Measurements from ENCODE around the gene ATAD3B.

Gene ATAD3B

DNA sequence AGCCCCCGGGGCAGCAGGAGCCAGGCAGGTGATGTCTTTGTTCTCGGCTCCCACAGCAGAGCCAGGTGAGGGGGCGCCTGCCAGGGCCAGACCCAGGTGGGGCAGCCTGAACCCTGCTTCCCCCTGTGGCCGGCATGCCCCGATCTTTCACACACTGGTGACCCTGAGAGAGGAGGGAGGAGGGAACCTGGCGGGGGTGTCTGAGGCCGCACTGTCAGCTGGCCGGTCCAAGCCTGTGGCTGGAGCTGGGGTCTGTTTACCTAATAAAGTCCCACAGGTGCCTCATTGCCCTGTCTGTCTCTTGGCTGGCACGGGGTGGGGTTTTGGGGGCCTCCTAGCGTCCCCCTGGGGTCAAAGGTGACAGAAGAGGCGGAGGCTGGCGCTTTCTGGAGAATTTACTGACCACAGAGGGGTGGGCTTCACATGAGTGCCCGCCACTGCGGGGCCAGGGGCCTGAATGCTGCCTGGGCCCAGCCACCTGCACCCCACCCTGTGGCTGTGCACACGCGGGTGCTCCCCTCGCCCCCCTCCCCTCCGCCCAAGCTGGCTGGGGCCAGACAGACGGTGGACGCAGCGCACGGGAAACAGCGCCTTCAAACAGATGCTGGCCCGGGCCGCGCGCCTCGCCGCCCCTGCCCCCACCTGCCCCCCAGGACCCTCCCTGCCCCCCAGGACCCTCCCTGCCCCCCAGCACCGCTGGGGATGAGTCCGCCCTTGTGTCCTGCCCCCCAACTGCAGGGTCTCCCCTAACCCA lies 63.0 kb downstream of the ATAD3B start:
- no peak for DNase-seq (ENCODE audit: insufficient read length, low spot score)
- TF ChIP-seq POU2F2 (IDR thresholded peaks at IDR 0.05; ENCODE audit: low read depth, low read length) (no peak), POLR2A (IDR thresholded peaks at IDR 0.05; ENCODE audit: low read depth, low read length) (no peak), TAF1 (IDR thresholded peaks at IDR 0.05; ENCODE audit: low read depth, low read length) (no peak), PAX5 (IDR thresholded peaks at IDR 0.05; ENCODE audit: insufficient read depth, low read length, severe bottlenecking) (no peak), SPI1 (IDR thresholded peaks at IDR 0.05; ENCODE audit: low read depth, low read length) (no peak)
- no peak for FAIRE-seq

DNA sequence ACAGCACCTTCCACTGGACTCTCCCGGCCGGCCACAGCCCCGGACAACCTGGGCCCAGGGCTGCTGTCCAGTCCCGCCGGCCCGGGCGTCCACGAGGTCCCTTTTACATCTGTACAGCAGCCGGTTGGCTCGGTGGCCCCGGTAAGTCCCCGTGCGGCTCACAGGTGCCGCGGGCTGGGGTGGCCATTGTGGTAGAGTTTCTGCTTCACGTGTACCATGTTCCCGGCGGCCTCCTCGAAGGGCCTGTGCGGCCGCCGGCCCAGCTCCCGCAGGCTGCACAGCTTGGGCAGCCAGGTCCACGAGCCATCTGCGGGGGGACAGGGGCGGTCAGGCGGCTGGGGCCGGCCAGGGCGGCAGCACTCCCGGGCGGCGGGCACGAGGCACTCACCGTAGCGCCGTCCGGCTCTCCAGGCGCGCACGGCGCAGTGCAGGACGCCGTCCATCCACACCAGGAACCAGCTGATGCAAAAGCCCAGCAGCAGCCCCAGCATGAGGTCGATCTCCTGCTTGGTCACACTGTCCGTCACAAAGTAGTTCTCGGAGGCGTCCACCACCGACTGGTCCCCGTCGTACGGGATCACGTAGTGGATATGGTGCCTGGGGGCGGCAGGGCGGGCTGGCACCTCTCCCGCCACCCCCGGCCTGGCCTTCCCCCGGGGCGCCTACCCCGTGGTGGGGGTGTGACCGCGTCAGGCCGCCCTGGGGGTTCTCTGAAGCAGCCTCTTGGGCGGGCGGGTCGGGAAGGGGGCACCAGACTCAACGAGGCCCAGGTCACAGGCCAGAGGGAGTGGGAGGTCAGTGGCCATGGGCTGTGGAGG lies 63.8 kb downstream of the ATAD3B start:
- DNase-seq (ENCODE audit: insufficient read length, low spot score), result no peak
- no peak for TF ChIP-seq POU2F2 (IDR thresholded peaks at IDR 0.05; ENCODE audit: low read depth, low read length)
- no peak for TF ChIP-seq SPI1 (IDR thresholded peaks at IDR 0.05; ENCODE audit: low read depth, low read length)
- TF ChIP-seq TAF1 (IDR thresholded peaks at IDR 0.05; ENCODE audit: low read depth, low read length), result no peak
- no peak for TF ChIP-seq POLR2A (IDR thresholded peaks at IDR 0.05; ENCODE audit: low read depth, low read length)
- TF ChIP-seq PAX5 (IDR thresholded peaks at IDR 0.05; ENCODE audit: insufficient read depth, low read length, severe bottlenecking), result no peak
- no peak for TF ChIP-seq POLR2AphosphoS5 (IDR thresholded peaks at IDR 0.05; ENCODE audit: low read depth, low read length)
- no peak for FAIRE-seq

DNA sequence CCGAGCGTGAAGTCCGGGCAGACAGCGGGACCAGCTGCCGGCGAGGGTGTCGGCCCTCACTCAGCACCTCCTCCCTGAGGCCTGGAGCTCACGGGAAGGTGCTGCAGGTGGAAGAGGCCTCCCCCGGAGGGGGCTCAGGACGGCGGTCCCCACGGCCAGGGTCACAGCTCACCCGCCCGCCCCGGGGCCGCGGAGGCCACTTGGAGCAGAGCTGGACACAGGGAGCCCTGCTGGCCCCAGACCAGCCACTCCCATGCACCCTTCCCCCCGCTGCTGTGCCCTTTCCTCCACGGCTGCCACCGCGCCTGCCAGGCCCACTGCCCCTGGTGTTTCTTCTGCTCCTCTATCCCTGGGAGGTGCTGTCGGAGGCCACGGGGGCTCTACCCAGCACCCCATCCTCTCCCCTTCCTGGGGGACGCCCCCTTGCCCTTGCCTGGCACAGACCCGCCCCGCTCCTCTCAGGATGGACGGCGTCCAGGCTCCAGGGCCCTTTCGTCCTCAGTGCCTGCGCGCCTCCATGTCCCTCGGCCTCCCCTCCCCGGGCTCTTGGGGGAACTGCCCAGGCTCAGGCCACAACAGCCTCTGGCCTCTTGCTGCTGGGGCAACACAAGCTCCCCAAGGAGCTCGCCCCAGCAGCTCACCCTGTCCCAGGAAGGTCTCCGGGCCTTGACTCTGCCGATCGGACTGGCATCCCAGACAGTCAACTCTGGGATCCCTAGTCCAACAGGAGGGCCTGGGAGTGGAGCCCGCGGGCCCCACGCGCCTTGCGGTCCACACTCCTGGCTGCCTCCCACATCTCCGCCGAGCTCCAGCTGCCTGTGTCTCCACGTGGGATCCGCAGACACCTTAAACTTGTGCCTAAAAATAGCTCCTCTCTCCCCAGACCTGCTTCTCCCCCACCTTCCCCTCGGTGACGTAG lies 64.7 kb downstream of the ATAD3B start:
- no peak for FAIRE-seq
- no peak for DNase-seq (ENCODE audit: insufficient read length, low spot score)
- no peak for TF ChIP-seq PAX5 (IDR thresholded peaks at IDR 0.05; ENCODE audit: insufficient read depth, low read length, severe bottlenecking)
- TF ChIP-seq POU2F2 (IDR thresholded peaks at IDR 0.05; ENCODE audit: low read depth, low read length), result no peak

DNA sequence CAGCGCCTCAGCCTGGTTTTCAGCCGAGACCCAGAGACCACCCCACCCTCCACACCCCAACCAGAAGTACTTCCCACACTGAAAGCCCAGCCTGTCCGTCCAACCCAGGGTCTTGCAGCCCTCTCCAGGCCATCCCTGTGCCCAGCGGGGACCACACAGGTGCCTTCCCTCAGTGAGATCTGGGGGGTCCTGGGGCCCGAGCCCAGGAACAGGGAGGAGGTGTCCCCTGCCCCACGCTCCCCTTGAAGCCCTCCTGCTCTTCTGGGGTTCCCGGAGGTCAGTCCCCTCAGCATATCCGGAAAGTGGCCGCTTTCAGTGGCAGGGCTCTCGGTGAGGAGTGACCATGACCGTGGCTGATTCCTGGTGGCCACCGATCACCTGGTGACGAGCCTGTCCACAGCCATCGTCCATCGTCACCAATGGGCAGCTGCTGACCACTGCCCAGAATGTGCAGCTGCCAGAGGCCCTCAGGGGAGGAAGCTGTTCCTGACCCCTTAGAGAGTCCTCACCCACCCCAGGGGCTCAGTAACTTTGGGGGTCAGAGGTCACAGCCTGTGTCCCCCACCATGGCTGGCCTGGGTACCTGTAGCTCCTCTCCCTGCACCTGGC lies 65.5 kb downstream of the ATAD3B start:
- no peak for DNase-seq (ENCODE audit: insufficient read length, low spot score)
- no peak for TF ChIP-seq POLR2A (IDR thresholded peaks at IDR 0.05; ENCODE audit: low read depth, low read length)
- no peak for TF ChIP-seq SPI1 (IDR thresholded peaks at IDR 0.05; ENCODE audit: low read depth, low read length)
- TF ChIP-seq POLR2AphosphoS5 (IDR thresholded peaks at IDR 0.05; ENCODE audit: low read depth, low read length), result no peak
- TF ChIP-seq TAF1 (IDR thresholded peaks at IDR 0.05; ENCODE audit: low read depth, low read length), result no peak
- no peak for FAIRE-seq

DNA sequence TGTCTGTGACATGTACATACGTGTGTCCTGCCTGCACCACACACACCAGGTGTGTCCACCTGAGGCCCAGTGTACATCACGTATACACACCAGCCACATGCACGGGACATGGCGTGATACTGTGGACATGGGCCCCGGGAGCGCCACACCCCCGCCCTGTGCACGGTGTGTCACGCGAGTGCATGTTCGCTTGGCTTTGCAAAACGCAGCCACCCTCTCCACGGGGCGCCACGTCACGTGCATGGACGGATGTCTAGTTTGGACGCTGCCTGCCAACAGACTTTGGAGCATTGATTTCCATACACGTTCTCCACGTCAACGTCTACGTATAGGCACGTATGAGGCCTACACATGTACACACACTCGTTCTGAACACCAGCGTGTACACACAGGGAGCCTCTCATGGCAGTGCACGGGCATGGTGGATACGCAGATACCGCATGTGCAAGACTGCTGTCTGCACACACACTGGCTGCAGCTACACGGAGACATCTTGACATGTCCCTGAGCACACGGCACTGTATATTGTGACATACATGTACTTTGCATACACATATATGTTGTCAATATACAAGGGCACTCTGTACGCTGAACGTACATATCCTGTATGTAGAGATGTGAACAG lies 66.2 kb downstream of the ATAD3B start:
- no peak for TF ChIP-seq POLR2AphosphoS5 (IDR thresholded peaks at IDR 0.05; ENCODE audit: low read depth, low read length)
- no peak for TF ChIP-seq POU2F2 (IDR thresholded peaks at IDR 0.05; ENCODE audit: low read depth, low read length)
- TF ChIP-seq PAX5 (IDR thresholded peaks at IDR 0.05; ENCODE audit: insufficient read depth, low read length, severe bottlenecking), result no peak
- TF ChIP-seq POLR2A (IDR thresholded peaks at IDR 0.05; ENCODE audit: low read depth, low read length), result no peak
- no peak for DNase-seq (ENCODE audit: insufficient read length, low spot score)
- peak; percentile 28 for FAIRE-seq

DNA sequence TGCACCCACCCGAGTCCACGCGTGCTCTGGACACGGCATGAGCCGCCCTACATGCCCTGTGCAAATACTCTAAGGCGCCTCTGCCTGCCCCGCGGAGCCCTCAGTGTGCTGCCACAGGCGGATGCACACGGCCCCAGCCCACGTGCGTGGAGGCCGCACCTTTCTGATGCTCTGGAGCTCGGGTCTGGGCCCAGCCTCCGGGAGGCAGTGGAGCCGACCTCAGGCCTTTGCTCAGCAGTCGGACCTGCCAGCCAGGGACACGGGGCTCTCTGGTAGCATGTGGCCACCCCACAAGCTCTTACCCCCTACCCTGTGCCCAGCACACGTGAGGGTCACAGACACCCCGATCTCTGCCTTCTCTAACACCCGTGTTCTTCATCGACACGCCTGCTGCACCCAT lies 66.8 kb downstream of the ATAD3B start:
- FAIRE-seq (no peak), DNase-seq (ENCODE audit: insufficient read length, low spot score) (no peak)
- TF ChIP-seq PAX5 (IDR thresholded peaks at IDR 0.05; ENCODE audit: insufficient read depth, low read length, severe bottlenecking) (no peak), TAF1 (IDR thresholded peaks at IDR 0.05; ENCODE audit: low read depth, low read length) (no peak), POLR2AphosphoS5 (IDR thresholded peaks at IDR 0.05; ENCODE audit: low read depth, low read length) (no peak), POU2F2 (IDR thresholded peaks at IDR 0.05; ENCODE audit: low read depth, low read length) (no peak), POLR2A (IDR thresholded peaks at IDR 0.05; ENCODE audit: low read depth, low read length) (no peak), SPI1 (IDR thresholded peaks at IDR 0.05; ENCODE audit: low read depth, low read length) (no peak)

DNA sequence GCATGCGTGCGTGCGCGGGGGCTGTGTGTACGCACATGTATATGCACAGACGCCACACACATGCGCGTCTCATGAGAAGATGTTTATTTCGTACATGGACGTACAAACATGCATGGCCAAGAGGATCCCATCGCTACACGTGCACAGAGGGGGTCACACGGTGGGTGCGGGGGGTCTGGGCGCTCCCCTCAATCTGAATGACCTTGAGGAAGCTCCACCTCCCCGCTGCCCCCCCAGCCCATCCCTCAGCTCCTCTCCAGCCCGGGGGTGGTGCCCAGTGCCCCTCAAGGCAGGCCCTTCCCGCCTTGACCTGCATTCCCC lies 67.4 kb downstream of the ATAD3B start:
- FAIRE-seq, result no peak
- no peak for DNase-seq (ENCODE audit: insufficient read length, low spot score)
- TF ChIP-seq POLR2A (IDR thresholded peaks at IDR 0.05; ENCODE audit: low read depth, low read length) (no peak), POLR2AphosphoS5 (IDR thresholded peaks at IDR 0.05; ENCODE audit: low read depth, low read length) (no peak), PAX5 (IDR thresholded peaks at IDR 0.05; ENCODE audit: insufficient read depth, low read length, severe bottlenecking) (no peak), POU2F2 (IDR thresholded peaks at IDR 0.05; ENCODE audit: low read depth, low read length) (no peak), TAF1 (IDR thresholded peaks at IDR 0.05; ENCODE audit: low read depth, low read length) (no peak), SPI1 (IDR thresholded peaks at IDR 0.05; ENCODE audit: low read depth, low read length) (no peak)

DNA sequence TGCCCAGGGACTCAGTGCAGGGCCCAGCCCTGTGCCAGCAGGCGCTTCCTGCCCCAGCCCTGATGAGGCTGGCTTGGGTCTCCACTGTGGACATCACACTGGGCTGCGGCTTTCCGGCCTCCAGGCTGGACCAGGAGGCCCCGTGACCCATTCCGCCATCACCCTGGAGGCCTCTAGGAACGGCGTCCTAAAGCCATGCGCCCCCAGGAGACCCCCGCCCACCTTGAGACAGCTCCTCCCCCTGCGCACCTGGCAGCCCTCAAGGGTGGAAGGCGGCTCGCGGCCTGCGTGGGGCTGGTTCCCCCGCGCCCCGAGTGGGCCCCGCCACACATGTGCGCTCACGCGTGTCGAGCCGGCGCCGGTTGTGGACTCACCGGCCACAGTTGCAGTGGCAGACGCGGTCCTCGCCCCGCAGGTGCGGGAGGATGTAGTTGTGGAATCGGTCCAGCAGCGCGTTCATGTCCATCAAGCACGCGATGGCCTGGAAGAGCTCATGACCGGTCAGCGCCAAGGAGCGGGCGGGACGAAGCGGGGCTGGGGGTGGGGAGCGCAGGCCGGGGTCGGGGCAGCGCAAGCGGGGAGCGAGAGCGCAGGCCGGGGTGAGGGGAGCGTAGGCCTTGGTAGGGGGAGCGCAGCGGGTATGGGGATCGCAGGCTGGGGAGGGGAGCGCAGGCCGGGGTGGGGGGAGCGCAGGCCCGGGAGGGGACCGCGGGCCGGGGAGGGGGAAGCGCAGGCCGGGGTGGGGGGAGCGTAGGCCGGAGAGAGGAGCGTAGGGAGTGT lies 67.9 kb downstream of the ATAD3B start:
- FAIRE-seq, result no peak

More for the DNA sequence above, 67.9 kb downstream of the ATAD3B start:
- TF ChIP-seq PAX5 (IDR thresholded peaks at IDR 0.05; ENCODE audit: insufficient read depth, low read length, severe bottlenecking) (peak; percentile 12), TAF1 (IDR thresholded peaks at IDR 0.05; ENCODE audit: low read depth, low read length) (no peak), POU2F2 (IDR thresholded peaks at IDR 0.05; ENCODE audit: low read depth, low read length) (no peak)
- no peak for DNase-seq (ENCODE audit: insufficient read length, low spot score)
